Measurements from ENCODE around the gene CCR5AS.

CCR5AS gene

GRCh38 chr3:46416811-46417510, 10.1 kb upstream of the CCR5AS start (continued):
- TF ChIP-seq KDM4A (IDR thresholded peaks at IDR 0.05; ENCODE audit: low read depth, low read length, severe bottlenecking) (no peak), YY1 (IDR thresholded peaks at IDR 0.05; ENCODE audit: low read depth, low read length) (no peak), SP2 (IDR thresholded peaks at IDR 0.05; ENCODE audit: low read length) (no peak), SP4 (IDR thresholded peaks at IDR 0.05; ENCODE audit: low read length) (no peak), GTF2F1 (IDR thresholded peaks at IDR 0.05; ENCODE audit: borderline replicate concordance, low read depth, low read length) (no peak), SIRT6 (IDR thresholded peaks at IDR 0.05; ENCODE audit: low read length) (no peak), POU5F1 (IDR thresholded peaks at IDR 0.05; ENCODE audit: low read depth, low read length) (no peak), CEBPB (IDR thresholded peaks at IDR 0.05; ENCODE audit: low read depth, low read length) (no peak), JUN (IDR thresholded peaks at IDR 0.05; ENCODE audit: low read depth, low read length) (no peak)
